HCT116 (cell line): Measurements from ENCODE around the gene STAG1. TPM values are rescaled to one million over a fixed set of nuclear protein-coding genes. Genes with fewer than 3 reads are reported as not detected.

ENCODE experiments used
- ATAC-seq: fragments of 200-7000 bp; cut with Tn5 transposase; 2 replicates; pipeline ENCODE4 v1.9.1; 2020; ENCODE audit warnings: mild to moderate bottlenecking, moderate library complexity
- BruUV-seq: library from RNA; stranded (reverse); fragments of 400-500 nt; replicated peaks from 2 replicates; lab custom pipeline; 2021; lab: Mats Ljungman, UMichigan
- CTCF ChIA-PET: fragments of 300-600 bp; sonication (Branson Sonifier 250); formaldehyde crosslinking; loops from one replicate; lab custom pipeline; 2021; ENCODE audit warnings: antibody characterized with exemption; lab: Charles Lee
- POLR2A ChIA-PET: fragments of 300-600, 350-600 bp; sonication (Branson Sonifier 250); formaldehyde crosslinking; loops from one replicate; lab custom pipeline; 2021; ENCODE audit warnings: antibody characterized with exemption; lab: Charles Lee
- RAD21 ChIA-PET, 2 experiments: fragments of 300-600 bp; sonication (Branson Sonifier 250); formaldehyde crosslinking; loops; one replicate each; lab custom pipeline; 2023; ENCODE audit warnings: low total read pairs in 2 of 2; ENCODE audit not compliant: uncharacterized antibody in 2 of 2, unreplicated experiment in 2 of 2, low non-redundant PET in 1 of 2; lab: Charles Lee
- DNase-seq: peaks from one replicate; pipeline ENCODE4 v3.0.0-alpha.2; 2010; ENCODE audit warnings: low read depth, low spot score
- H2AFZ ChIP-seq: fragments of 200-600 bp; shearing (Covaris generic), sonication (generic); 2 replicates; pipeline ENCODE4 v1.6.1; 2017; ENCODE audit warnings: low read depth, mixed run types, mixed read lengths, antibody characterized with exemption, low read length; ENCODE audit not compliant: poor library complexity, severe bottlenecking
- H3K27ac ChIP-seq: 2 replicates; pipeline ENCODE4 v1.5.1; 2012; ENCODE audit warnings: low read depth, low read length
- H3K27me3 ChIP-seq: fragments of 200-600 bp; sonication (generic); 2 replicates; pipeline ENCODE4 v1.6.1; 2016; ENCODE audit warnings: mixed run types, low read length, mixed read lengths; ENCODE audit not compliant: insufficient read depth
- H3K36me3 ChIP-seq, 2 experiments: fragments of 200-500 bp in 1 of 2; fragments of 200-600 bp in 1 of 2; sonication (Bioruptor generic) in 1 of 2; sonication (generic) in 1 of 2; 2 replicates each; pipeline versions ENCODE4 v1.5.1 to v1.6.1; 2014 to 2016; ENCODE audit warnings: low read length in 2 of 2, inconsistent platforms in 1 of 2, mixed read lengths in 1 of 2, mixed run types in 1 of 2; ENCODE audit not compliant: insufficient read depth in 2 of 2, control insufficient read depth in 1 of 2
- H3K4me1 ChIP-seq, 2 experiments: fragments of 200-600 bp in 1 of 2; sonication (generic) in 1 of 2; 2 replicates each; pipeline versions ENCODE4 v1.5.1 to v1.6.1; 2012 to 2017; ENCODE audit warnings: low read length in 2 of 2, inconsistent platforms in 1 of 2, mild to moderate bottlenecking in 1 of 2, mixed read lengths in 1 of 2, mixed run types in 1 of 2, moderate library complexity in 1 of 2; ENCODE audit not compliant: insufficient read depth in 2 of 2, control insufficient read depth in 1 of 2
- H3K4me2 ChIP-seq: fragments of 200-600 bp; sonication (generic); 2 replicates; pipeline ENCODE4 v1.6.1; 2017; ENCODE audit warnings: mixed run types, low read length, mixed read lengths
- H3K4me3 ChIP-seq, 2 experiments: fragments of 200-600 bp in 1 of 2; sonication (generic) in 1 of 2; replicated peaks in 1 of 2; 2 replicates each; pipeline ENCODE4 v1.5.1; 2011 to 2016; ENCODE audit warnings: low read length in 2 of 2, control low read depth in 1 of 2, low read depth in 1 of 2, mild to moderate bottlenecking in 1 of 2, mixed read lengths in 1 of 2, mixed run types in 1 of 2
- H3K79me2 ChIP-seq: fragments of 200-600 bp; sonication (generic); 2 replicates; pipeline ENCODE4 v1.6.1; 2017; ENCODE audit warnings: mild to moderate bottlenecking, mixed run types, low read length, moderate library complexity, mixed read lengths; ENCODE audit not compliant: insufficient read depth
- H3K9ac ChIP-seq: fragments of 200-600 bp; sonication (generic); 2 replicates; pipeline ENCODE4 v1.6.1; 2016; ENCODE audit warnings: low read length, mixed read lengths
- H3K9me2 ChIP-seq: fragments of 200-600 bp; sonication (generic), shearing (Covaris generic); 2 replicates; pipeline ENCODE4 v1.6.1; 2017; ENCODE audit warnings: mixed run types, mild to moderate bottlenecking, moderate library complexity; ENCODE audit not compliant: insufficient read depth
- H3K9me3 ChIP-seq, 2 experiments: fragments of 200-500 bp in 1 of 2; fragments of 200-600 bp in 1 of 2; sonication (Bioruptor generic) in 1 of 2; sonication (generic) in 1 of 2; 2 replicates each; pipeline ENCODE4 v1.6.1; 2014 to 2017; ENCODE audit warnings: low read length in 2 of 2, mixed read lengths in 2 of 2, inconsistent platforms in 1 of 2, low read depth in 1 of 2, mild to moderate bottlenecking in 1 of 2, mixed run types in 1 of 2, moderate library complexity in 1 of 2; ENCODE audit not compliant: control insufficient read depth in 1 of 2, insufficient read depth in 1 of 2
- H4K20me1 ChIP-seq: fragments of 200-600 bp; sonication (generic), shearing (Covaris generic); 2 replicates; pipeline ENCODE4 v1.6.1; 2017; ENCODE audit warnings: mixed run types, mild to moderate bottlenecking, moderate library complexity; ENCODE audit not compliant: insufficient read depth
- ATF3 ChIP-seq: IDR thresholded peaks from 2 replicates; pipeline ENCODE4 v1.6.1; 2012
- CTCF ChIP-seq, 3 experiments: fragments of 200-600 bp in 1 of 3; sonication (generic) in 1 of 3; IDR thresholded peaks in 2 of 3; conservative IDR thresholded peaks in 1 of 3; 2 replicates each; pipeline ENCODE4 v1.5.1; 2012 to 2017; ENCODE audit warnings: low read depth in 2 of 3, low read length in 2 of 3, antibody characterized with exemption in 1 of 3, borderline replicate concordance in 1 of 3, control low read depth in 1 of 3, mild to moderate bottlenecking in 1 of 3, mixed read lengths in 1 of 3, mixed run types in 1 of 3, moderate library complexity in 1 of 3; ENCODE audit not compliant: insufficient read depth in 1 of 3
- FOSL1 ChIP-seq: IDR thresholded peaks from 2 replicates; pipeline ENCODE4 v1.6.1; 2012; ENCODE audit warnings: low read depth
- SIN3A ChIP-seq: IDR thresholded peaks from 2 replicates; pipeline ENCODE4 v1.6.1; 2012; ENCODE audit warnings: low read depth
- SP1 ChIP-seq: IDR thresholded peaks from 2 replicates; pipeline ENCODE4 v1.6.1; 2012; ENCODE audit warnings: low read depth
- TCF7L2 ChIP-seq: IDR thresholded peaks from 2 replicates; pipeline ENCODE4 v1.7.0; 2011; ENCODE audit warnings: borderline replicate concordance, inconsistent platforms; ENCODE audit not compliant: insufficient read depth, insufficient read length; ENCODE audit errors: extremely low read depth
- ZBTB33 ChIP-seq: IDR thresholded peaks from 2 replicates; pipeline ENCODE4 v1.6.1; 2011; ENCODE audit warnings: mild to moderate bottlenecking, low read length, moderate library complexity; ENCODE audit not compliant: insufficient replicate concordance; ENCODE audit errors: extremely low read depth
- ZFX ChIP-seq: fragments of 450-650 bp; IDR thresholded peaks from 2 replicates; pipeline ENCODE4 v1.6.1; 2017
- intact Hi-C: fragments of 100-400 bp; cut with micrococcal nuclease; formaldehyde crosslinking; loops from 2 replicates; pipeline ENCODE4 v1.10.0; 2022
- total RNA-seq: library from RNA; stranded (reverse); gene quantifications from one replicate; pipeline ENCODE4 v1.2.1, GENCODE V29; 2021; ENCODE audit not compliant: unreplicated experiment

STAG1 gene
- total RNA-seq, 1 experiment from 2014 or later = 29.4 TPM

- ChIA-PET POLR2A (no interaction called here), RAD21 (no interaction called here), CTCF (no interaction called here)
- Histone ChIP-seq H3K27ac (no peak overlapping the region), H3K79me2 (no peaks in the 10 kb centered on the region), H3K36me3 (peaks cover 0 to 6% of the 10 kb centered on the region in 2 experiments; a peak in 1 of 4 replicates), H4K20me1 (no peaks in the 10 kb centered on the region), H3K9ac (no peak overlapping the region), H3K9me2 (no peaks in the 10 kb centered on the region), H3K9me3 (no peaks in the 10 kb centered on the region), H3K27me3 (no peaks in the 10 kb centered on the region), H3K4me1 (no peaks in the 10 kb centered on the region), H3K4me3 (no peak overlapping the region), H2AFZ (no peak overlapping the region), H3K4me2 (no peak overlapping the region)
- DNase-seq = no peak
- BruUV-seq = no TSS peak
- ATAC-seq = no peak
- intact Hi-C loops = no loop called here
- TF ChIP-seq ZBTB33 = no peak
- TF ChIP-seq ATF3 = no peak
These were observed 458.0 kb downstream of the STAG1 start for GRCh38 chr3:136294176-136294575.

- RAD21 ChIA-PET = no interaction called here
- no peaks in the 10 kb centered on the region for H3K9me3 ChIP-seq
- no peak overlapping the region for H2AFZ ChIP-seq
- no peaks in the 10 kb centered on the region for H3K36me3 ChIP-seq
- BruUV-seq = no TSS peak
- no peaks in the 10 kb centered on the region for H3K9me2 ChIP-seq
- no peaks in the 10 kb centered on the region for H3K4me1 ChIP-seq
- DNase-seq (no peak), ATAC-seq (no peak)
- H3K4me3 ChIP-seq = no peak overlapping the region
- POLR2A ChIA-PET = no interaction called here
- H4K20me1 ChIP-seq = no peaks in the 10 kb centered on the region
- no peaks in the 10 kb centered on the region for H3K27me3 ChIP-seq
- intact Hi-C loops = no loop called here
- H3K79me2 ChIP-seq = 0 out of 2 replicates have a peak, but pooled peaks cover 3% of the 10 kb centered on the region
- CTCF ChIA-PET = no interaction called here
- no peak overlapping the region for H3K27ac ChIP-seq
- no peak overlapping the region for H3K4me2 ChIP-seq
- H3K9ac ChIP-seq = no peak overlapping the region
- TF ChIP-seq FOSL1 = no peak
- no peak for TF ChIP-seq ZFX
- TF ChIP-seq TCF7L2 = no peak
- TF ChIP-seq SIN3A = no peak
- no peak for TF ChIP-seq CTCF (IDR thresholded peaks at IDR 0.05 in 2 of 3, conservative IDR thresholded peaks at IDR 0.05 in 1 of 3; ENCODE audit: borderline replicate concordance in 1 of 3, insufficient read depth in 1 of 3, low read depth in 2 of 3, low read length in 2 of 3)
- TF ChIP-seq SP1 = no peak
- no peak for TF ChIP-seq ZBTB33
These were observed 458.9 kb downstream of the STAG1 start for GRCh38 chr3:136293279-136293678.
